VCaP (cell line): ENCODE measurements around the gene RNF152.

ENCODE experiments used
- H3K27ac ChIP-seq: fragments of 450-650 bp; 2 replicates; pipeline ENCODE4 v1.5.1; 2017
- CTCF ChIP-seq: fragments of 450-650 bp; conservative IDR thresholded peaks from 2 replicates; pipeline ENCODE4 v1.5.1; 2017; ENCODE audit warnings: mild to moderate bottlenecking, moderate library complexity

The RNF152 gene

GRCh38 chr18:61821748-61822147 is 71.1 kb downstream of the RNF152 start:
- H3K27ac ChIP-seq: no peak overlapping the region
- TF ChIP-seq CTCF: no peak

GRCh38 chr18:61820882-61821281 is 71.9 kb downstream of the RNF152 start:
- no peak for TF ChIP-seq CTCF
- no peak overlapping the region for H3K27ac ChIP-seq

GRCh38 chr18:61817086-61817485 is 75.7 kb downstream of the RNF152 start:
- TF ChIP-seq CTCF: no peak
- no peak overlapping the region for H3K27ac ChIP-seq

- no peak for TF ChIP-seq CTCF
- H3K27ac ChIP-seq: no peak overlapping the region
Measured at GRCh38 chr18:61815885-61816470, 76.8 kb downstream of the RNF152 start.

DNA sequence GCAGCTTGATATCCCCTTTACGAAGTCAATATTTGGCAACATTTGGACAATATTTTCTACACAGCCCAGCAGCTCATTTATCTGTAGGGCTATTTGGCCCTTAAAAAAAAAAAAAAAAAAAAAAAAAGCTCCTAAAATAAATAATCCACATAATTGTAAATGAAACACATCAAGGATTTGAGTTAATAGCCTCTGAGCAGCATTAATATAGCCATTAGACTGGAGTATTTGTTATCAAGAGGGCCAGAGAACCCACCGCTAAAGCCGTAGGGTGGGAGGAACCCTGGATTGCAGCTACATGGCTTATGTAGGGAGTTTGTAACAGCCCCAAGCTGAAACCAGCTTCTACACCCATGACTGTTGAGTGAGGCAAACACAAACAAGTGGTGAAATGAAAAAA is 84.5 kb downstream of the RNF152 start:
- TF ChIP-seq CTCF: no peak
- H3K27ac ChIP-seq: no peak overlapping the region

- TF ChIP-seq CTCF: no peak
- no peak overlapping the region for H3K27ac ChIP-seq
Measured at GRCh38 chr18:61803393-61803792, 89.4 kb downstream of the RNF152 start.

GRCh38 chr18:61797696-61798590 is 94.9 kb downstream of the RNF152 start:
- no peak overlapping the region for H3K27ac ChIP-seq
- TF ChIP-seq CTCF: no peak
